GM19238 (cell line): ENCODE measurements around the gene MSI2.

ENCODE experiments used
- DNase-seq: peaks from one replicate; pipeline ENCODE4 v3.0.0; 2011; ENCODE audit warnings: low spot score; ENCODE audit not compliant: insufficient read length

Gene MSI2

GRCh38 chr17:57408071-57408811 is 151.9 kb downstream of the MSI2 start:
- peak; percentile 61 for DNase-seq

- DNase-seq: no peak
These were observed 153.8 kb downstream of the MSI2 start for GRCh38 chr17:57410169-57410568.

GRCh38 chr17:57412520-57413096 is 156.3 kb downstream of the MSI2 start:
- DNase-seq: no peak

- DNase-seq: no peak
These were observed 157.7 kb downstream of the MSI2 start for GRCh38 chr17:57413848-57414651.

- DNase-seq: no peak
These were observed 159.5 kb downstream of the MSI2 start for GRCh38 chr17:57415751-57416207.

- no peak for DNase-seq
These were observed 160.0 kb downstream of the MSI2 start for GRCh38 chr17:57416369-57416768.

- DNase-seq: no peak
These were observed 161.6 kb downstream of the MSI2 start for GRCh38 chr17:57417956-57418355.

GRCh38 chr17:57418463-57419246 is 162.3 kb downstream of the MSI2 start:
- DNase-seq: no peak

- DNase-seq: no peak
These were observed 163.7 kb downstream of the MSI2 start for GRCh38 chr17:57419940-57420550.

- DNase-seq: no peak
These were observed 164.7 kb downstream of the MSI2 start for GRCh38 chr17:57420734-57421717.

GRCh38 chr17:57422574-57423164 is 166.3 kb downstream of the MSI2 start:
- DNase-seq: no peak

GRCh38 chr17:57423541-57423940 is 167.2 kb downstream of the MSI2 start:
- DNase-seq: no peak

GRCh38 chr17:57424273-57424672 is 167.9 kb downstream of the MSI2 start:
- no peak for DNase-seq

- DNase-seq: no peak
These were observed 168.5 kb downstream of the MSI2 start for GRCh38 chr17:57424777-57425188.

- no peak for DNase-seq
These were observed 169.1 kb downstream of the MSI2 start for GRCh38 chr17:57425431-57425830.

GRCh38 chr17:57425903-57426880 is 169.9 kb downstream of the MSI2 start:
- no peak for DNase-seq

GRCh38 chr17:57429966-57430365 is 173.6 kb downstream of the MSI2 start:
- no peak for DNase-seq

- DNase-seq: no peak
These were observed 175.1 kb downstream of the MSI2 start for GRCh38 chr17:57431415-57431814.
